ENCODE results near the gene FHAD1. TPM values are rescaled to one million over a fixed set of nuclear protein-coding genes. Genes with fewer than 3 reads are reported as not detected.

The FHAD1 gene
- total RNA-seq, 6 experiments from 2014 or later, result 0.06 to 0.53 (median 0.12) TPM; not detected in 3

GRCh38 chr1:15403962-15404580 is 157.0 kb downstream of the FHAD1 start:
- Histone ChIP-seq H3K4me3 (no peak overlapping the region), H3K4me1 (no peaks in the 10 kb centered on the region), H3K27me3 (no peaks in the 10 kb centered on the region), H3K9me3 (peaks cover 0 to 5% (median 0%) of the 10 kb centered on the region in 4 donors), H3K36me3 (no peaks in the 10 kb centered on the region), H3K27ac (no peak overlapping the region)
- TF ChIP-seq POLR2A (IDR thresholded peaks at IDR 0.05) (no peak), CTCF (IDR thresholded peaks at IDR 0.05) (no peak)
- intact Hi-C loops (cut with DNase I), result no loop called here
- WGBS (ENCODE audit: insufficient coverage, low coverage, low lambda C conversion rate, missing lambda C conversion rate), result 93% methylated on average over 4 of the region's 9 CpGs
- DNase-seq (no peak), ATAC-seq (no peak)

- H3K4me3 ChIP-seq, result no peak overlapping the region
- TF ChIP-seq POLR2A (IDR thresholded peaks at IDR 0.05), result no peak
- no peak for TF ChIP-seq CTCF (IDR thresholded peaks at IDR 0.05)
- WGBS (ENCODE audit: insufficient coverage, low coverage, low lambda C conversion rate, missing lambda C conversion rate), result 62% methylated on average over 6 of the region's 9 CpGs
- intact Hi-C loops (cut with DNase I), result no loop called here
- H3K27ac ChIP-seq, result no peak overlapping the region
- H3K4me1 ChIP-seq, result no peaks in the 10 kb centered on the region
- no peak for DNase-seq
- H3K9me3 ChIP-seq, result no peaks in the 10 kb centered on the region
- no peaks in the 10 kb centered on the region for H3K27me3 ChIP-seq
- no peaks in the 10 kb centered on the region for H3K36me3 ChIP-seq
- ATAC-seq, result no peak
These were observed 158.3 kb downstream of the FHAD1 start for GRCh38 chr1:15405106-15405850.

GRCh38 chr1:15406614-15407559 is 159.9 kb downstream of the FHAD1 start:
- Histone ChIP-seq H3K4me1 (no peaks in the 10 kb centered on the region), H3K4me3 (no peak overlapping the region), H3K9me3 (no peaks in the 10 kb centered on the region), H3K27ac (no peak overlapping the region), H3K27me3 (no peaks in the 10 kb centered on the region), H3K36me3 (no peaks in the 10 kb centered on the region)
- TF ChIP-seq CTCF (IDR thresholded peaks at IDR 0.05), result no peak
- no peak for TF ChIP-seq POLR2A (IDR thresholded peaks at IDR 0.05)
- ATAC-seq, result no peak
- no peak for DNase-seq
- WGBS (ENCODE audit: insufficient coverage, low coverage, low lambda C conversion rate, missing lambda C conversion rate), result 63% methylated on average over 7 of the region's 11 CpGs
- intact Hi-C loops (cut with DNase I), result no loop called here

- Histone ChIP-seq H3K27me3 (no peaks in the 10 kb centered on the region), H3K36me3 (no peaks in the 10 kb centered on the region), H3K27ac (no peak overlapping the region), H3K9me3 (no peaks in the 10 kb centered on the region), H3K4me3 (no peak overlapping the region), H3K4me1 (no peaks in the 10 kb centered on the region)
- 43% methylated on average over 2 of the region's 7 CpGs for WGBS (ENCODE audit: insufficient coverage, low coverage, low lambda C conversion rate, missing lambda C conversion rate)
- intact Hi-C loops (cut with DNase I), result no loop called here
- no peak for TF ChIP-seq POLR2A (IDR thresholded peaks at IDR 0.05)
- TF ChIP-seq CTCF (IDR thresholded peaks at IDR 0.05), result no peak
- DNase-seq (no peak), ATAC-seq (no peak)
These were observed 160.6 kb downstream of the FHAD1 start for GRCh38 chr1:15407580-15407979.

All from right lobe of liver (tissue), 6 donors.